Neuron (in vitro differentiated cells): Measurements from ENCODE around the gene ECE1.

Source experiments
- H2AFZ ChIP-seq: one replicate; pipeline ENCODE4 v1.6.1; 2013; ENCODE audit warnings: low read depth, mild to moderate bottlenecking, inconsistent platforms, low read length, moderate library complexity
- H3K27me3 ChIP-seq: one replicate; pipeline ENCODE4 v1.6.1; 2013; ENCODE audit warnings: low read length; ENCODE audit not compliant: insufficient read depth
- H3K36me3 ChIP-seq: one replicate; pipeline ENCODE4 v1.6.1; 2013; ENCODE audit warnings: low read length; ENCODE audit not compliant: insufficient read depth
- H3K4me1 ChIP-seq: one replicate; pipeline ENCODE4 v1.6.1; 2013; ENCODE audit warnings: low read length; ENCODE audit not compliant: insufficient read depth
- H3K4me3 ChIP-seq: 2 replicates; pipeline ENCODE4 v1.5.1; 2013; ENCODE audit warnings: mild to moderate bottlenecking, low read length, moderate library complexity
- H3K9me3 ChIP-seq: one replicate; pipeline ENCODE4 v1.6.1; 2013; ENCODE audit warnings: low read length

ECE1 gene

DNA sequence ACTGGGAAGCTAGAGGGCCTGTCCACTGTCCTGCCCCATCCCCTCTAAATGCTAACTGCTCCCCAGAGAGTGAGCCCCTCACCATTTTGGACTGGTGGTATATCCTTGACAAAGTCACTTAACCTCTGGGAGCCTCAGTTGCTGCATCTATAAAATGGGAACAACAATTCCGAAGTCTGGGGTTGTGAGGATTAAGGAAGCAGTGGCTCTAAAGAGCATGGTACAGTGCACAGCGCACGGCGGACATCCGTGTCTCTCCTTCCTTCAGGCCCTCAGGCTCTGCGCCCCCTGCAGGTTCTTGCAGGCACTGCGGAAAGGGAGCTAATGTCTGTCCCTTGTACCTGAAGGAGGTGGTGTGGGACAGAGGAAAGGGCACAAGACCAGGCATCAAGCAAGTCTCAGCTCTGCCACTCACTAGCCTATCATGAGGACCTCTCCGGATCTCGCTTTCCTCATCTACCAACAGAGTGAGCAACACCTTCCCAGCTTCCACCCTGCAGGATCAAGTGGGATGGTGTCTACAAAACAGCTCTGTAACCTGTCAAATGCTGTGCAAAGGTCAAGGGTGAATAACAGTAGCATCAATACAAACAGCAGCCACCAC lies 20.1 kb downstream of the ECE1 start:
- Histone ChIP-seq H3K36me3 (no peaks in the 10 kb centered on the region), H3K4me1 (no peaks in the 10 kb centered on the region), H3K9me3 (no peaks in the 10 kb centered on the region), H3K27me3 (no peaks in the 10 kb centered on the region), H3K4me3 (no peak overlapping the region), H2AFZ (no peak overlapping the region)

- no peaks in the 10 kb centered on the region for H3K36me3 ChIP-seq
These were observed 20.7 kb downstream of the ECE1 start for GRCh38 chr1:21269461-21270085.

GRCh38 chr1:21268281-21269239 lies 21.7 kb downstream of the ECE1 start:
- Histone ChIP-seq H3K27me3 (no peaks in the 10 kb centered on the region), H3K36me3 (no peaks in the 10 kb centered on the region), H3K4me1 (no peaks in the 10 kb centered on the region), H3K4me3 (no peak overlapping the region), H2AFZ (no peak overlapping the region), H3K9me3 (no peaks in the 10 kb centered on the region)

More at GRCh38 chr1:21269461-21270085, 20.7 kb downstream of the ECE1 start:
- Histone ChIP-seq H3K4me1 (no peaks in the 10 kb centered on the region), H3K27me3 (no peaks in the 10 kb centered on the region), H2AFZ (no peak overlapping the region), H3K9me3 (no peaks in the 10 kb centered on the region), H3K4me3 (no peak overlapping the region)

DNA sequence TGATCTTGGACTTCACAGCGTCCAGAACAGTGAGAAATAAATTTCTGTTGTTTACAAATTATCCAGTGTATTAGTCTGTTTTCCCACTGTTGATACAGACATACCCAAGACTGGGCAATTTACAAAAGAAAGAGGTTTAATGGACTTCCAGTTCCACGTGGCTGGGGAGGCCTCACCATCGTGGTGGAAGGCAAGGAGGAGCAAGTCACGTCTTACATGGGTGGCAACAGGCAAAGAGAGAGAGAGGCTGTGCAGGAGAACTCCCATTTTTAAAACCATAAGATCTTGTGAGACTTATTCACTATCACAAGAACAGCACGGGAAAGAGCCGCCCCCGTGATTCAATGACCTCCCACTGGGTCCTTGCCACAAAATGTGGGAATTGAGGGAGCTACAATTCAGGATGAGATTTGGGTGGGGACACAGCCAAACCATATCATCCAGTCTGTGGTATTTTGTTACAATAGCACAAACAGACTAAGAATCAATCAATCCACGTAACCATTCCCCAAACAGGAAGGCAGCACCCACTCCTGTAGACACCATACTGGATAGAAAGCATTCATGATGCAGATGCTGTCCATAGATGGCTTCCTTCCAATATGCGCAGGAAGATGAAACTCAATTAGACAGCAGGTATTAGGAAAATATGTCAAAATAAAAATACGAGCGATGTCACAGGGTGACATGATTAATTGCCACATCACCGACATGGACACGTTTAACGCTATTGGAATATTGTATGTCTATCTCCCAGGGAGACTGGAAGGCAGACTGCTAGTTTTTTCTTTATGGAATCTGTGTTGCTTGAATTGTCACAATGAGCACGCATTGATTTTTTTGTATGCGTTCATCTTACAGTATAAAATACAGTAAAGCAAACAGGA lies 22.8 kb downstream of the ECE1 start:
- Histone ChIP-seq H3K4me3 (no peak overlapping the region), H2AFZ (no peak overlapping the region), H3K27me3 (no peaks in the 10 kb centered on the region), H3K9me3 (no peaks in the 10 kb centered on the region), H3K36me3 (no peaks in the 10 kb centered on the region), H3K4me1 (peaks cover 6% of the 10 kb centered on the region)

GRCh38 chr1:21266119-21266774 lies 24.0 kb downstream of the ECE1 start:
- no peaks in the 10 kb centered on the region for H3K27me3 ChIP-seq
- no peak overlapping the region for H2AFZ ChIP-seq
- H3K36me3 ChIP-seq: no peaks in the 10 kb centered on the region
- no peak overlapping the region for H3K4me3 ChIP-seq
- no peaks in the 10 kb centered on the region for H3K9me3 ChIP-seq
- H3K4me1 ChIP-seq: peaks cover 18% of the 10 kb centered on the region

DNA sequence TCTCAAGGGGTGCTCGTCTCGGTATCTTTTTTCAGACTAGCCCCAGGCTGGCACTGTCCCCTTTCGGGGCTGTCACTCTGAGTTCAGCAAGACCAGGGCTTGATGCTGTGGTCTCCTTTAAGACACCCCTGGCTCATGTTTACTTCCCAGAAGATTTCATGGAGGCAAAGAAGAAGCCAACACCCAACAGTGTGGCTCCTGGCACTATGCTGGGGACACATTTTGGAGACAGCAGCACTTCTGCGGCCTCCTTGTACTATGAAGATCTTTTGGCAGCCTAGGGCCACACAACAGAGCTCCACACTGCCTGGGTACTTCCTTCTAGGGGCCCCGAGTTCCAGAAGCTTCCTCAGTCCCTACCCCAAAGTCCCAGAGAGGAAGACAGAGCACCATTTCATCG lies 24.6 kb downstream of the ECE1 start:
- H3K9me3 ChIP-seq: no peaks in the 10 kb centered on the region
- H2AFZ ChIP-seq: no peak overlapping the region
- H3K4me1 ChIP-seq: peaks cover 20% of the 10 kb centered on the region
- H3K36me3 ChIP-seq: no peaks in the 10 kb centered on the region
- H3K4me3 ChIP-seq: no peak overlapping the region
- H3K27me3 ChIP-seq: no peaks in the 10 kb centered on the region

DNA sequence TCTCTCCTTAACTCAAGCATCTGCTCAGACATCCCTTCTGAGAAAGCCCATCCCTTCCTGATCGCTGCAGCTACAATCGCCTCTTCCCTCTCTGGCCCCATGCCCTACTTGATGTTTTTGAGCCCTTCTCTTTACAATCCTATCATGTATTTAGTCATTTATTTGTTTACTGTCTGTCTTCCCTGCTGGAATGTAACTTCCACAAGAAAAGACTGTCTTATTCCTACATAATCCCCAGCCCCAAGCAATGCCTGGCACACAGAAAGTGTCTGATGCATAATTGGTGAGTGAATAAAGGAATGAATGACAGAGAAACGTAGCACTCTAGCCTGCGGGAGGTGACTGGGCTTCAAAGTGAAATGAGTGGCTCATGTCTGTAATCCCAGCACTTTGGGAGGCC lies 25.4 kb downstream of the ECE1 start:
- H2AFZ ChIP-seq: no peak overlapping the region

DNA sequence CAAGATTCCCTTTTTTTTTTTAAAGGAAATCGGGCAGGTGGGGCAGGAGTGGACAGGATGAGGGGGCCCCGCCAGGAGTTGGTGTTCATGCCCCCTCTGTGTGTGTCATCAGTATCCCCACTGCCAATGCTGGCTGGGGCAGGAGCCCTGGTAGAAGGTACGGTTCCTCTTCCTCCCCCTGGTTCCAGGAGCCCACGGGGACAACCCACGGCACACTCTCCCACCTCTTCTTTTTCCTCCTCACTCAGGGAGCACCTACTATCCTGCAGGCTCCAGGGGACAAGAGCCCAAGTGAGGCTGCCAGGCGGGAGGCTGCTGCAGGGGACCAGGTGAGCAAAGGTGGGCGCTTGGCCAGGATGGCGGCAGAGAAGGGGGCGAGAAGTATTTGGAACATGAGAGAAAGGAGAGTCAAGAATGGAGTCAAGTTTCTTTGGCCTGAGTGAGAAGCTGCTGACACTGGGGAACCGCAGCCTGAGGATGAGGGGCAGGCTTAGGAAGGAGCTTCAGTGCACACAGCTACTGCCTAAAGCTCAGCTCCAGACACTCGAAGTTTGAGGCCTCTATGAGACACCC lies 26.5 kb downstream of the ECE1 start:
- Histone ChIP-seq H3K27me3 (no peaks in the 10 kb centered on the region), H3K4me3 (no peak overlapping the region), H3K4me1 (peaks cover 20% of the 10 kb centered on the region), H3K36me3 (no peaks in the 10 kb centered on the region), H3K9me3 (no peaks in the 10 kb centered on the region), H2AFZ (no peak overlapping the region)

More for the DNA sequence above, 25.4 kb downstream of the ECE1 start:
- Histone ChIP-seq H3K36me3 (no peaks in the 10 kb centered on the region), H3K4me3 (no peak overlapping the region), H3K9me3 (no peaks in the 10 kb centered on the region), H3K27me3 (no peaks in the 10 kb centered on the region), H3K4me1 (peaks cover 20% of the 10 kb centered on the region)

GRCh38 chr1:21263052-21263429 lies 27.2 kb downstream of the ECE1 start:
- H3K9me3 ChIP-seq: no peaks in the 10 kb centered on the region

DNA sequence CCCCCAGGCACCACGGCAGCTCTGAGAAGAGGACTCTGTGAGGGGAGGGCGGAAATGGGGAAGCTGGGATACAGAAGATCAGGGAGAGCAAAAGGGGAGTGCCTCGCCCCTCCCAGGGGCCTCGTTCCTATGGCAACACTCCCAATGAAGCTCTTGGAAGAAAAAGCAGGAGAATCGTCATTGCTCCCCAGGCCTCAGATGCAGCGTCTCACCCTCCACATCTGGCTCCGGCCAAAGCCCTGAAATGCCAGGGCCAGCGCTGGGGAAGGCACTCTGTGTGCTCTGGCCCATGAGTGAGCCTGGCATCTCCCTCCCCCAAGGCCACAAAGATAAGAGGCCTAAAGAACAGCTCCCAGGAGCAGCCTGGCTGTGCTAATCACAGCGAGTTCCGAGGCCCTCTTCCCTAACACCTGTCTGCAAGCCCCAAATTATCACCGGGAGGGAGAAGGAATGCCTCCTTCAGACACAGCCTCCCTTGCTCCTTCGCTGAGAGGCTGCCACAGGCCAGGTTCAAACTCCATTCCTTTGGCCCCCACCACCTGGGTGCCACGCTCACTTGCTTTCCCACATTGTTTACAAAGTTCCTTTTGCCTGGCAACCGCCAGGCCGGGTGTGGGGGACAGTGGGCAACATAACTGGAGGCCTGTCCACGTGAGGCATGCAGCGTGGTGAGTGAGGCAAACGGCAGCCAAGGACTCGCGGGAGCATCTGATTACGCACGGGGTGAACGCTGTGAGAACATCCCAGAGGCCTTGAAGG lies 27.8 kb downstream of the ECE1 start:
- peak overlapping the region; percentile 12 for H3K4me3 ChIP-seq
- no peaks in the 10 kb centered on the region for H3K27me3 ChIP-seq
- H3K9me3 ChIP-seq: no peaks in the 10 kb centered on the region
- peaks cover 20% of the 10 kb centered on the region for H3K4me1 ChIP-seq
- no peak overlapping the region for H2AFZ ChIP-seq
- no peaks in the 10 kb centered on the region for H3K36me3 ChIP-seq

More at GRCh38 chr1:21263052-21263429, 27.2 kb downstream of the ECE1 start:
- Histone ChIP-seq H3K27me3 (no peaks in the 10 kb centered on the region), H3K4me1 (peaks cover 20% of the 10 kb centered on the region), H2AFZ (no peak overlapping the region), H3K4me3 (no peak overlapping the region), H3K36me3 (no peaks in the 10 kb centered on the region)

DNA sequence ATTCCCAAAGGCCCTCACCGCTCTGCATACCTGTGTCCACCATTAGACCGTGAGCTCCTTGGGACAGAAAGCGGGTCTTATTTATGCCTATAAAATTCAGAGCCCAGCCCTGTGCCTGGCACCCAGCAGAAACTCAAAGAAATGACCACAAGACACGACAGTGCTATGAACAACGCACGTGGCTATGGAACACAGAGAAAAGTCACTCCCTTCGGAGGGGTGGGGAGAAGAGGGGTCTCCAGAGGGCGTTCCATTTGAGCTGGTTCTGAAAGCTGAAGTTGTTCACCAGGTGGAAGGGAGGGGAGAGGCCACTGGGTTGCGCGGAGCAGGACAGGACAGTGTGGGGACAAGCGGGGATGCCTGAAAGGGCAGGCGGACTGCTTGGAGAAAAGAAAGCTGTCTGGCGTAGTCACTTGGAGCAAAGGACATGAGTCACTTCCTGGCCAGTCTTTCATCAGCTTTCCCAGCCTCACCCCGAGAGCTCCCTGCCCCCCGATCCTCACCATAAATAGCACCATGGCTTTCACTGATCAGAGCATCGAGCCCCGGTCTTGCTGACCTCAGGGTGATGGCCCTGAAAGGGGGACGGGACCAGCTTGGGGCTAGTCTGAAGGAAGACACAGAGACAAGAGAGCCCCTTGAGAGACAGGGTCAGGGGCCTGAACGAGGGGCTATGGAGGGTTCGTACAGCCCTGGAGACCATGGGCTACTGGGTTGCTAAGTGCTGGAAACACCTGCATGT lies 28.5 kb downstream of the ECE1 start:
- no peaks in the 10 kb centered on the region for H3K9me3 ChIP-seq
- H3K27me3 ChIP-seq: no peaks in the 10 kb centered on the region
- no peaks in the 10 kb centered on the region for H3K36me3 ChIP-seq
- H2AFZ ChIP-seq: no peak overlapping the region
- H3K4me1 ChIP-seq: peaks cover 20% of the 10 kb centered on the region
- H3K4me3 ChIP-seq: peak overlapping the region; percentile 12
